Measurements from ENCODE around the gene HLA-DPB1. TPM values are rescaled to one million over a fixed set of nuclear protein-coding genes. Genes with fewer than 3 reads are reported as not detected.

HLA-DPB1 gene
- total and polyA plus RNA-seq, 9 of the 15 experiments (the other 6 are each of a cell fraction or from before 2014, with no cell fraction given), result 0.07 to 1.2 (median 0.51) TPM

DNA sequence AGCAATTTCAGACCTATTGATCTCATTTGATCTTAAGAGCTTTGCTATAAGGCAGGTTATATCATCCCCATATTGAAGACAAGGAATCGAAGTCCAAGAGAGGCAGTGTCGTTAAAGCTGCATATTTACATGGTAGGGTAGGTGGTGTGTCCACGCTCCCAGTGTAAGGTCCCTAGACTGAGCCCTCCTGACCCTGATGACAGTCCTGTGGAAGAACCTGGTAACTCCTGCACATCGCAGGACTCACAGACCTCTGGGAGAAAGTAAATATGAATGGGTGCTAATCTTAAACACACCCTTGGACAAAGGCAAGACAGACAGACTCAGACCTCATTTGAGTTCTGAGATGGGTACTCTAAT lies 602 bp upstream of the HLA-DPB1 start:
- Histone ChIP-seq H3K36me3 (ENCODE audit: control insufficient read depth, insufficient read depth, low read length) (no peaks in the 10 kb centered on the region), H3K9me3 (replicated peaks; ENCODE audit: control insufficient read depth, insufficient read depth, low read depth, low read length) (no peaks in the 10 kb centered on the region), H3K4me1 (replicated peaks in 1 of 2; ENCODE audit: control insufficient read depth in 2 of 2, insufficient read depth in 2 of 2, low read length in 2 of 2) (no peaks in the 10 kb centered on the region; a peak in 2 of 5 replicates), H2AFZ (ENCODE audit: low read depth, low read length) (no peak overlapping the region), H3K9ac (ENCODE audit: insufficient read depth in 1 of 2, low read depth in 2 of 2, low read length in 2 of 2) (no peak overlapping the region), H3K4me2 (ENCODE audit: insufficient read depth, low read length) (no peak overlapping the region), H4K20me1 (replicated peaks; ENCODE audit: control insufficient read depth, insufficient read depth, low read length) (no peaks in the 10 kb centered on the region), H3K27me3 (ENCODE audit: control insufficient read depth in 2 of 2, insufficient read depth in 2 of 2, low read length in 2 of 2) (peaks cover 21 to 35% of the 10 kb centered on the region in 2 experiments; a peak in 4 of 5 replicates), H3K4me3 (no peak overlapping the region), H3K9me1 (ENCODE audit: control insufficient read depth, insufficient read depth, low read length) (no peaks in the 10 kb centered on the region), H3K27ac (ENCODE audit: extremely low read depth, low read depth, low read length) (no peak overlapping the region), H3K79me2 (ENCODE audit: control insufficient read depth, insufficient read depth, low read length) (no peaks in the 10 kb centered on the region)
- ChIA-PET CTCF (ENCODE audit: low intra/inter-chr PET ratio) (no interaction called here), POLR2A (interaction anchor here (1.0 kb wide), 1 partner anchor 10 kb away, joined by 3 read pairs; no protein-coding TSS in a partner anchor)
- in situ Hi-C loops (cut with MboI) (no loop called here), intact Hi-C loops (cut with micrococcal nuclease) (no loop called here)
- ATAC-seq (no peak), DNase-seq (ENCODE audit: extremely low read depth in 1 of 4, low spot score in 3 of 4) (no peak), FAIRE-seq (no peak)
- TF ChIP-seq MBD1 (CRISPR knock-in tag; IDR thresholded peaks at IDR 0.05) (no peak), RCOR1 (IDR thresholded peaks at IDR 0.05; ENCODE audit: borderline replicate concordance in 1 of 2, low read depth in 2 of 2, low read length in 2 of 2) (no peak), POLR2H (tag; IDR thresholded peaks at IDR 0.05; ENCODE audit: low read depth) (no peak), RBM34 (IDR thresholded peaks at IDR 0.05; ENCODE audit: borderline replicate concordance, insufficient read depth, low read length) (no peak)
- TF ChIP-seq, protein P1, sequence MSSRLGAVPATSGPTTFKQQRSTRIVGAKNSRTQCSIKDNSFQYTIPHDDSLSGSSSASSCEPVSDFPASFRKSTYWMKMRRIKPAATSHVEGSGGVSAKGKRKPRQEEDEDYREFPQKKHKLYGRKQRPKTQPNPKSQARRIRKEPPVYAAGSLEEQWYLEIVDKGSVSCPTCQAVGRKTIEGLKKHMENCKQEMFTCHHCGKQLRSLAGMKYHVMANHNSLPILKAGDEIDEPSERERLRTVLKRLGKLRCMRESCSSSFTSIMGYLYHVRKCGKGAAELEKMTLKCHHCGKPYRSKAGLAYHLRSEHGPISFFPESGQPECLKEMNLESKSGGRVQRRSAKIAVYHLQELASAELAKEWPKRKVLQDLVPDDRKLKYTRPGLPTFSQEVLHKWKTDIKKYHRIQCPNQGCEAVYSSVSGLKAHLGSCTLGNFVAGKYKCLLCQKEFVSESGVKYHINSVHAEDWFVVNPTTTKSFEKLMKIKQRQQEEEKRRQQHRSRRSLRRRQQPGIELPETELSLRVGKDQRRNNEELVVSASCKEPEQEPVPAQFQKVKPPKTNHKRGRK (tag; IDR thresholded peaks at IDR 0.05), result no peak
- no TSS peak for BruUV-seq (replicated peaks)
- WGBS (ENCODE audit: insufficient coverage, low coverage, missing lambda C conversion rate), result 4% methylated on average over 4 of the region's 4 CpGs

All from K562 (cell line).